ENCODE measurements around the gene MEIKIN. TPM values are rescaled to one million over a fixed set of nuclear protein-coding genes. Genes with fewer than 3 reads are reported as not detected.
A peak's percentile ranks its signal among the peaks of the same experiment; 100 is the strongest.

Gene MEIKIN
- total and polyA plus RNA-seq, 2 of the 13 experiments (the other 11 are each of a cell fraction or from before 2014, with no cell fraction given), result not detected

- H3K27me3 ChIP-seq (ENCODE audit: control insufficient read depth in 1 of 2, insufficient read depth in 2 of 2, low read length in 2 of 2), result no peaks in the 10 kb centered on the region; a peak in 1 of 5 replicates
- H3K4me3 ChIP-seq (replicated peaks in 1 of 3; ENCODE audit: insufficient read depth in 1 of 3, low read depth in 2 of 3, low read length in 3 of 3), result no peak overlapping the region
- in situ Hi-C loops (cut with HindIII; ENCODE audit: extremely low pct_ligation_motif_present, low pct_unique_long_range_greater_than_20kb), result no loop called here
- no peak for FAIRE-seq
- no peaks in the 10 kb centered on the region for H3K9me3 ChIP-seq (ENCODE audit: low read length)
- no peaks in the 10 kb centered on the region for H3K36me3 ChIP-seq (replicated peaks in 1 of 2; ENCODE audit: control insufficient read depth in 1 of 2, insufficient read depth in 2 of 2, low read length in 2 of 2)
- no peak for DNase-seq (ENCODE audit: low spot score)
- no peak for TF ChIP-seq ZNF232 (CRISPR knock-in tag; IDR thresholded peaks at IDR 0.05; ENCODE audit: borderline replicate concordance)
- peak; percentile 73 for TF ChIP-seq NFE2L2 (IDR thresholded peaks at IDR 0.05; ENCODE audit: low read length)
- TF ChIP-seq MAZ (IDR thresholded peaks at IDR 0.05; ENCODE audit: borderline replicate concordance, low read depth, low read length), result no peak
- no peak for TF ChIP-seq MAZ (CRISPR knock-in tag; IDR thresholded peaks at IDR 0.05; ENCODE audit: low read depth)
- ChIA-PET POLR2A (no interaction called here), CTCF (ENCODE audit: low intra/inter-chr PET ratio, low total read pairs) (no interaction called here)
- 82% methylated on average over 1 of the region's 1 CpG for WGBS (ENCODE audit: low lambda C conversion rate)
- H3K4me2 ChIP-seq (ENCODE audit: low read depth, low read length), result no peak overlapping the region
- no peaks in the 10 kb centered on the region for H3K79me2 ChIP-seq (ENCODE audit: insufficient read depth, low read length)
- BruUV-seq (replicated peaks), result no TSS peak
- H4K20me1 ChIP-seq (ENCODE audit: insufficient read depth, low read length), result no peaks in the 10 kb centered on the region
- no peak overlapping the region for H2AFZ ChIP-seq (ENCODE audit: low read length)
- H3K9ac ChIP-seq (ENCODE audit: insufficient read depth, low read depth, low read length), result no peak overlapping the region
- H3K4me1 ChIP-seq (ENCODE audit: insufficient read depth, low read length), result no peaks in the 10 kb centered on the region
- no peak for ATAC-seq
- intact Hi-C loops (cut with micrococcal nuclease; ENCODE audit: unreplicated experiment), result no loop called here
- no peak overlapping the region for H3K27ac ChIP-seq (ENCODE audit: extremely low read length, insufficient read depth, low read length)
Observed at GRCh38 chr5:131950706-131951105, 5.2 kb upstream of the MEIKIN start.

GRCh38 chr5:131947445-131947844 is 2.0 kb upstream of the MEIKIN start:
- no peak overlapping the region for H3K9ac ChIP-seq (ENCODE audit: insufficient read depth, low read depth, low read length)
- POLR2A ChIA-PET, result interaction anchor here (1.0 kb wide), 1 partner anchor 151 kb away, joined by 3 read pairs; the partner anchor contains the start of gene FNIP1
- DNase-seq (ENCODE audit: low spot score) (no peak), ATAC-seq (no peak), FAIRE-seq (no peak)
- H3K79me2 ChIP-seq (ENCODE audit: insufficient read depth, low read length), result no peaks in the 10 kb centered on the region
- WGBS (ENCODE audit: low lambda C conversion rate), result 2% methylated on average over 2 of the region's 2 CpGs
- H4K20me1 ChIP-seq (ENCODE audit: insufficient read depth, low read length), result no peaks in the 10 kb centered on the region
- in situ Hi-C loops (cut with HindIII; ENCODE audit: extremely low pct_ligation_motif_present, low pct_unique_long_range_greater_than_20kb) (no loop called here), intact Hi-C loops (cut with micrococcal nuclease; ENCODE audit: unreplicated experiment) (no loop called here)
- no peak overlapping the region for H3K4me2 ChIP-seq (ENCODE audit: low read depth, low read length)
- no peak overlapping the region for H3K27ac ChIP-seq (ENCODE audit: extremely low read length, insufficient read depth, low read length)
- no peaks in the 10 kb centered on the region for H3K4me1 ChIP-seq (ENCODE audit: insufficient read depth, low read length)
- CTCF ChIA-PET (ENCODE audit: low intra/inter-chr PET ratio, low total read pairs), result no interaction called here
- H3K36me3 ChIP-seq (replicated peaks in 1 of 2; ENCODE audit: control insufficient read depth in 1 of 2, insufficient read depth in 2 of 2, low read length in 2 of 2), result no peaks in the 10 kb centered on the region
- H3K9me3 ChIP-seq (ENCODE audit: low read length), result no peaks in the 10 kb centered on the region
- H3K4me3 ChIP-seq (replicated peaks in 1 of 3; ENCODE audit: insufficient read depth in 1 of 3, low read depth in 2 of 3, low read length in 3 of 3), result no peak overlapping the region
- no TSS peak for BruUV-seq (replicated peaks)
- H2AFZ ChIP-seq (ENCODE audit: low read length), result no peak overlapping the region
- H3K27me3 ChIP-seq (ENCODE audit: control insufficient read depth in 1 of 2, insufficient read depth in 2 of 2, low read length in 2 of 2), result no peaks in the 10 kb centered on the region; a peak in 1 of 5 replicates
- TF ChIP-seq GLMP (CRISPR knock-in tag; IDR thresholded peaks at IDR 0.05; ENCODE audit: borderline replicate concordance) (no peak), GABPA (IDR thresholded peaks at IDR 0.05; ENCODE audit: low read depth, low read length) (no peak), GABPA (CRISPR knock-in tag; IDR thresholded peaks at IDR 0.05; ENCODE audit: low read depth) (no peak), ZGPAT (CRISPR knock-in tag; IDR thresholded peaks at IDR 0.05) (no peak), CBFB (CRISPR knock-in tag; IDR thresholded peaks at IDR 0.05) (no peak), THAP8 (CRISPR knock-in tag; IDR thresholded peaks at IDR 0.05; ENCODE audit: borderline replicate concordance) (no peak), ZNF512 (CRISPR knock-in tag; IDR thresholded peaks at IDR 0.05) (no peak), ZNF549 (CRISPR knock-in tag; IDR thresholded peaks at IDR 0.05) (no peak)
